ENCODE results near the gene SBF2. TPM values are rescaled to one million over a fixed set of nuclear protein-coding genes. Genes with fewer than 3 reads are reported as not detected.

Gene SBF2
- polyA plus RNA-seq, 1 donor (not counting 4 experiments of a cell fraction or from before 2014, with no cell fraction given) = 24.5 TPM

DNA sequence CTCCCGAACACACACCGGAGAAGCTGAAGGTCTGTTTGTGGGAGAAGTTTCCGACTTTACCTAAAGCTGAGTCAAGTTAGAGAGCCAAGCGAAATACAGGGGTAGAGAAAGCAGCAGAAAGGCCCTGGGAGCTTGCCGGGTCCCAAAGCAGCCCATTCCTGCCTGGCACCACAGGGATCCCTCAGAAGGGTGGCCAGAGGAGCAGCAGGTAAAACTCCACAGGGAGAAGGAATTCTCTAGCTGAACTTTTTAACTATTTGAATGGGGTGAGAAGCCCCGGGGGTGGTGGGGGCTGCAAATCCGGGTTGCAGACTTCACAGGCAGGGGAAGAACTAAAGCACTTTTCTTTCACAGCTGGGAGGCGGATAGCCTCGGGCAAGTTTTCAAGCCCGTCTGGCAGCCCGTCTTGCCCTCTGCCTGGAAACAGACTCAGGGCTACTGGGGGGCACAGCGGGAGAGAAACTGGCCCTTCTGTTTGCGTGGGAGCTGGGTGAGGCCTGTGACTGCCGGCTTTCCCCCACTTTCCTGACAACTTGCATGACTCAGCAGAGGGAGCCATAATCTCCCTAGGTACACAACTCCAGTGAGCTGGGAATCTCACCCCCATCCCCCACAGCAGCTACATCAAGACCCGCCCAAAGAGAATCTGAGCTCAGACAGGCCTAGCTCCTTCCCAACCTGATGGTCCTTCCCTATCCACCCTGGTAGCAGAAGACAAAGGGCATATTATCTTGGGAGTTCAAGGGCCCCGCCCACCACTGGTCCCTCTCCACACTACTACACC is 311.0 kb downstream of the SBF2 start:
- Histone ChIP-seq H3K9me1 (ENCODE audit: control insufficient read depth, extremely low read depth, insufficient read depth, low read length) (no peaks in the 10 kb centered on the region), H3K9ac (ENCODE audit: control insufficient read depth, extremely low read depth, insufficient read depth, low read length) (peak overlapping the region; percentile 72), H3K36me3 (ENCODE audit: control insufficient read depth in 2 of 2, extremely low read depth in 1 of 2, insufficient read depth in 2 of 2, low read length in 2 of 2) (no peaks in the 10 kb centered on the region), H3K4me2 (ENCODE audit: control insufficient read depth, extremely low read depth, insufficient read depth, low read depth, low read length) (peak overlapping the region; percentile 83), H4K20me1 (ENCODE audit: control insufficient read depth, extremely low read depth, insufficient read depth, low read length) (no peaks in the 10 kb centered on the region), H3K79me2 (ENCODE audit: control insufficient read depth, insufficient read depth, low read length) (no peaks in the 10 kb centered on the region), H3K27me3 (ENCODE audit: control insufficient read depth, extremely low read depth, insufficient read depth, low read length) (no peaks in the 10 kb centered on the region), H2AFZ (ENCODE audit: control insufficient read depth, low read length) (peak overlapping the region; percentile 85), H3K4me3 (ENCODE audit: control insufficient read depth in 2 of 3, extremely low read depth in 1 of 3, insufficient read depth in 2 of 3, low read depth in 1 of 3, low read length in 3 of 3) (peak overlapping the region in 2 of 3 experiments; percentile 46 to 49), H3K4me1 (ENCODE audit: control insufficient read depth, extremely low read depth, insufficient read depth, low read length) (peaks cover 20% of the 10 kb centered on the region), H3K27ac (ENCODE audit: control insufficient read depth, insufficient read depth, low read length) (peak overlapping the region; percentile 77), H3K9me3 (ENCODE audit: control insufficient read depth, low read depth, low read length) (no peaks in the 10 kb centered on the region)
- dilution Hi-C loops (cut with MboI; ENCODE audit: extremely low pct_ligation_motif_present, low sequenced_read_pairs) = no loop called here
- DNase-seq (ENCODE audit: low read depth, low spot score) = no peak
- no peak for TF ChIP-seq EZH2 (IDR thresholded peaks at IDR 0.05; ENCODE audit: low read length)
- TF ChIP-seq, protein P1, sequence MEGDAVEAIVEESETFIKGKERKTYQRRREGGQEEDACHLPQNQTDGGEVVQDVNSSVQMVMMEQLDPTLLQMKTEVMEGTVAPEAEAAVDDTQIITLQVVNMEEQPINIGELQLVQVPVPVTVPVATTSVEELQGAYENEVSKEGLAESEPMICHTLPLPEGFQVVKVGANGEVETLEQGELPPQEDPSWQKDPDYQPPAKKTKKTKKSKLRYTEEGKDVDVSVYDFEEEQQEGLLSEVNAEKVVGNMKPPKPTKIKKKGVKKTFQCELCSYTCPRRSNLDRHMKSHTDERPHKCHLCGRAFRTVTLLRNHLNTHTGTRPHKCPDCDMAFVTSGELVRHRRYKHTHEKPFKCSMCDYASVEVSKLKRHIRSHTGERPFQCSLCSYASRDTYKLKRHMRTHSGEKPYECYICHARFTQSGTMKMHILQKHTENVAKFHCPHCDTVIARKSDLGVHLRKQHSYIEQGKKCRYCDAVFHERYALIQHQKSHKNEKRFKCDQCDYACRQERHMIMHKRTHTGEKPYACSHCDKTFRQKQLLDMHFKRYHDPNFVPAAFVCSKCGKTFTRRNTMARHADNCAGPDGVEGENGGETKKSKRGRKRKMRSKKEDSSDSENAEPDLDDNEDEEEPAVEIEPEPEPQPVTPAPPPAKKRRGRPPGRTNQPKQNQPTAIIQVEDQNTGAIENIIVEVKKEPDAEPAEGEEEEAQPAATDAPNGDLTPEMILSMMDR (optimal IDR thresholded peaks at IDR 0.05 in 1 of 3, IDR thresholded peaks at IDR 0.05 in 1 of 3, conservative IDR thresholded peaks at IDR 0.05 in 1 of 3; ENCODE audit: extremely low read depth in 1 of 3, insufficient read depth in 2 of 3, low read length in 3 of 3) = no peak
- no peak for FAIRE-seq

DNA sequence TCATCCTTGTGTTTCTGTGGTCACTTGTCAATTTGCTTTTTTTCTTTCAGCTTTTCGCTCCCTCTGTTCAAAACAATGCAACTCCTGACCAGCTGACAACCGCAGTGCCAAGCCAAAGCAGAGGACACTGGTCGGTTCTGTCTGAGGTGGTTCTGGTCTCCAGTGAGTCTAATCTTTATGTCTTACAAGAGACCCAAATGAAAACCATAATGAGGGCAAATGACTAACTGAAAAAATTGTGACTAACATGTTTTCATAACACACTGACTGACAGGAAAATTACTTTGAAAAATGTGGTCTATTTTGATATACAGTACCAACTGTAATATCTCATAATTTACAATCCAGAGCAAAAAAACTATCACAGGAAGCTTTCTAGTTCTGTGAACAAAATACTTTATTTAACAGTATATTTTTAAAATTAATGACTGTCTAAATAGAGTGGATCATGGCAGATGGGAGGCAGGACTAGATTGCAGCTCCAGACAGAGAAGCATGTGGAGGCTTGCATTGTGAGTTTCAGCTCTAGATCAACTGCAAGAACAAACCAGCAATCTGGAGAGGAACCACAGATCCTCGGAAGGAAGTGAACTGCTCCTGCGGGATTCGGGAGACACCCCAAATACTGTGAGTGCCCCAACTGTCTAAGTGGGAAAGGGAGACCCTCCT is 311.8 kb downstream of the SBF2 start:
- DNase-seq (ENCODE audit: low read depth, low spot score) (no peak), FAIRE-seq (peak; percentile 78)
- no peak for TF ChIP-seq EZH2 (IDR thresholded peaks at IDR 0.05; ENCODE audit: low read length)
- TF ChIP-seq, protein P1 (optimal IDR thresholded peaks at IDR 0.05 in 1 of 3, IDR thresholded peaks at IDR 0.05 in 1 of 3, conservative IDR thresholded peaks at IDR 0.05 in 1 of 3; ENCODE audit: extremely low read depth in 1 of 3, insufficient read depth in 2 of 3, low read length in 3 of 3) = no peak
- H3K27ac ChIP-seq (ENCODE audit: control insufficient read depth, insufficient read depth, low read length) = peak overlapping the region; percentile 77
- no peaks in the 10 kb centered on the region for H3K36me3 ChIP-seq (ENCODE audit: control insufficient read depth in 2 of 2, extremely low read depth in 1 of 2, insufficient read depth in 2 of 2, low read length in 2 of 2)
- H3K4me1 ChIP-seq (ENCODE audit: control insufficient read depth, extremely low read depth, insufficient read depth, low read length) = peaks cover 20% of the 10 kb centered on the region
- peak overlapping the region in 2 of 3 experiments; percentile 46 to 49 for H3K4me3 ChIP-seq (ENCODE audit: control insufficient read depth in 2 of 3, extremely low read depth in 1 of 3, insufficient read depth in 2 of 3, low read depth in 1 of 3, low read length in 3 of 3)
- dilution Hi-C loops (cut with MboI; ENCODE audit: extremely low pct_ligation_motif_present, low sequenced_read_pairs) = no loop called here
- no peaks in the 10 kb centered on the region for H3K79me2 ChIP-seq (ENCODE audit: control insufficient read depth, insufficient read depth, low read length)
- peak overlapping the region; percentile 85 for H2AFZ ChIP-seq (ENCODE audit: control insufficient read depth, low read length)
- H3K9me3 ChIP-seq (ENCODE audit: control insufficient read depth, low read depth, low read length) = no peaks in the 10 kb centered on the region
- peak overlapping the region; percentile 83 for H3K4me2 ChIP-seq (ENCODE audit: control insufficient read depth, extremely low read depth, insufficient read depth, low read depth, low read length)
- no peaks in the 10 kb centered on the region for H3K9me1 ChIP-seq (ENCODE audit: control insufficient read depth, extremely low read depth, insufficient read depth, low read length)
- no peaks in the 10 kb centered on the region for H4K20me1 ChIP-seq (ENCODE audit: control insufficient read depth, extremely low read depth, insufficient read depth, low read length)
- no peaks in the 10 kb centered on the region for H3K27me3 ChIP-seq (ENCODE audit: control insufficient read depth, extremely low read depth, insufficient read depth, low read length)
- peak overlapping the region; percentile 72 for H3K9ac ChIP-seq (ENCODE audit: control insufficient read depth, extremely low read depth, insufficient read depth, low read length)

All from keratinocyte (primary cell).